Measurements from ENCODE around the gene RNF207. TPM values are rescaled to one million over a fixed set of nuclear protein-coding genes. Genes with fewer than 3 reads are reported as not detected.

RNF207 gene
- total RNA-seq, 2 donors from 2014 or later: 1.5 to 20.6 TPM

DNA sequence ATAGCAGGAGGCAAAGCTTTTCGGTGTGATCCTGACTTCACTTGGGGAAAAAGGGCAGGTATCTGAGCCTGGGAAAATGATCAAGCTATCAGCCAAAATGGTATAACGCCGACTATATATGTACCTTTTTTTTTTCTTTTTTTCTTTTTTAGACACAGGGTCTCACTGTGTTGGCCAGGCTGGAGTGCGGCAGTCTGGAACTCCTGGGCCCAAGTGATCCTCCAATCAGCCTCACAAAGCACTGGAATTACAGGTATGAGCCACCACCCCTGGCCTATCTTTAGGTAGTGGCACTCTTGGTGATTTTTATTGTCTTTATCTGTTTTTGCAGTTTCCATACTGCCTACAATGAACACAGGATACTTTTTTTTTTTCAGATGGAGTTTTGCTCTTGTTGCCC lies 31.2 kb downstream of the RNF207 start:
- peaks cover 12 to 24% of the 10 kb centered on the region in 2 donors for H3K36me3 Mint-ChIP-seq
- no peak overlapping the region for H3K27ac Mint-ChIP-seq
- DNase-seq (ENCODE audit: low spot score in 2 of 2) (no peak), ATAC-seq (no peak)
- H3K9me3 Mint-ChIP-seq: no peaks in the 10 kb centered on the region

DNA sequence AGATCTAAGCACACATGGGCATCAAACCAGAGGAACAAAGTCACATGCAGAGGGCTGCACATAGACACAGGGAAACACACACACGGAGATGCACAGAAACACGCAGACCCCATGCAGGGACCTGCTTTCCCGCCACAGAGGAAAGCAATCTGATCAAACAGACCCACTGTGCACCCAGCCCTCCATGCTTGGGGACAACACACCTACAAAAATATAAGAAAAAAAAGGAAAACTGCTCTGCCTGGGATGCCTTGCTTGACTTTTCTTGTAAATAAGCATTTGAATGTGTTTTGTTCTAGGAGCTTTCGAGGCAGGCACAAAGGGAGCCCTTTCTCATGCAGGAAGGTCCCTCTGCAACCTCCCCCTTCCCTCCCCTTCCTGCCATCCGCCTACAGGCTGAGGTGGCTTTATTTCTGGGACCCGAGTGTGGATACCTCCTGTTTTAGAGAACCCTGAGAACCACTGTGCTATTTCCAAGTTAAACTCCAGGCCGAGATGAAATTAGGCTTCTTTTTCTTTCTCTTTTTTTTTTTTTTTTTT lies 33.4 kb downstream of the RNF207 start:
- ATAC-seq (no peak), DNase-seq (ENCODE audit: low spot score in 2 of 2) (no peak)
- Mint-ChIP-seq H3K36me3 (peaks cover 6 to 18% of the 10 kb centered on the region in 2 donors), H3K27ac (peak overlapping the region in 1 of 2 donors; percentile 83), H3K9me3 (no peaks in the 10 kb centered on the region)

DNA sequence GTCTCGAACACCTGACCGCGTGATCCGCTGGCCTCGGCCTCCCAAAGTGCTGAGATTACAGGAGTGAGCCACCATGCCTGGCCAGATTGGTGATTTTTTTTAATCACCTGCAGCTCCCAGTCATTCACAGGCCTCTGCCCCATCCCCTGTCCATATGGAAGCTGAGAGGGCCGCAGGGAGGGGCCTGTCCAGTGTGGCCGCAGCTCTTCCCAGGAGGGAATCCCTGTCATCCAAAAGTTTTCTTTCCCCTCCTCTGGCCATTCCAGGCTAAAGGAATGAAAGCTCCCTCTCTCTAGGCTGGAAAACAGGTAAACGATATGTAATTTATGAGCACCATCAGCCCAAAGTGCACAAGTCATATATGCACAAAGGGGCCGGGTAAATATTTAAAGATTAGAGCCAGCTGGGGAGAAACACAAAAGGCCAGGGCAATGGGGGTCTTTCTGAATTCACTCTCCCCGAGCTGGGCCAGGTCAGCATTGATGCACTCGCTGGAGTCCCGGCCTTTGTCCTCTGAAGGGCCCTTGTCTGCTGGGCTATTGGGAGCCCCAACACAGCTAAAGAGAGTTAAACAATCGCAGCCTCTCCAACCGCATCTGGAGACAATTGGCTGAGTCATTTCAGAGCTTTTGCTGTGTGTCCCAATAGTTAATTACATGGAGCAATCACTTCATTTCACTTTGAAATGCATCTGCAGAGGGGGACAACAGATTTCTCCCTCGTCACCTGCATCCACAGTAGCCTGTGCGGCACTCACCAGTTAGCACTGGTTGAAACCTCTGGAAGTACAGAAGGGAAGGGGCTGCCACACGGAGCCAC lies 34.2 kb downstream of the RNF207 start:
- ATAC-seq (no peak), DNase-seq (ENCODE audit: low spot score in 2 of 2) (no peak)
- Mint-ChIP-seq H3K36me3 (peaks cover 6 to 10% of the 10 kb centered on the region in 2 donors), H3K27ac (no peak overlapping the region), H3K9me3 (no peaks in the 10 kb centered on the region)

DNA sequence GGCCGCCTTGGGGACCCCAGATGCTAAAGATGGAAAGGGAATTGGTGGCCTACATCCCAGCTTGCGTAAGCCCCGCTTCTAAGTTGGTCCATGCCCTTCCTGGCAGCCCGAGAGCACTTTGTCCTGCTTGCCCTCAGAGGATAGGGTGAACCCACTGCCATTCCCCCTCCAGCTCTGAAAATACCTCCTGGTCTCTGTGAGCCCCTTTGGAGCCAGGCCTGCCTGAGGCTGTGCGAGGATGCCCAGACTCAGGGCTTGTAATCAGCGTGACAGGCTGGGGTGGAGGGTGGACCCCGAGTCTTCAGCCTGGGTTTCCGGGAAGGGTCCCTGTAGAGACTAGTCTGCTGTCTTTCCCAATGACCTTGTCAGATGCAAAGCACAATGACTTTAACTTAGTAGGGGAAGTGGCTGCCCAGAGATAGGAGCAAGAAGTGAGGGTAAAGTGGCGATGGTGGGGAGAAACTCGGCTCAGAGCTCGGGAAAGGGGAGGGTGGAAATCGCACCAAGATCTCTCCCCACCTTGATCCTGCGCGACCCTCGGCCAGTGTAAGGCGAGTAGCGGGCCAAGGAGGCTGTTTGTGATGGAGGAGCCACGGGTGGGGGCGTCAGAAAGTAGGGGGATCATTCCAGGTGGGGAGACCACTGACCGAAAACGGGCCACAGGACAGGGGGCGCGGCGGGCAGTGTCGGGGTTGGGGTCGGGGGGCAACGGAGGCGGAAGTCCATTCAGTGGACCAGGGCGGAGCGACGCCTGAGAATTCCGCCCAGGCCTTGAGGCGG lies 35.4 kb downstream of the RNF207 start:
- H3K27ac Mint-ChIP-seq: no peak overlapping the region

DNA sequence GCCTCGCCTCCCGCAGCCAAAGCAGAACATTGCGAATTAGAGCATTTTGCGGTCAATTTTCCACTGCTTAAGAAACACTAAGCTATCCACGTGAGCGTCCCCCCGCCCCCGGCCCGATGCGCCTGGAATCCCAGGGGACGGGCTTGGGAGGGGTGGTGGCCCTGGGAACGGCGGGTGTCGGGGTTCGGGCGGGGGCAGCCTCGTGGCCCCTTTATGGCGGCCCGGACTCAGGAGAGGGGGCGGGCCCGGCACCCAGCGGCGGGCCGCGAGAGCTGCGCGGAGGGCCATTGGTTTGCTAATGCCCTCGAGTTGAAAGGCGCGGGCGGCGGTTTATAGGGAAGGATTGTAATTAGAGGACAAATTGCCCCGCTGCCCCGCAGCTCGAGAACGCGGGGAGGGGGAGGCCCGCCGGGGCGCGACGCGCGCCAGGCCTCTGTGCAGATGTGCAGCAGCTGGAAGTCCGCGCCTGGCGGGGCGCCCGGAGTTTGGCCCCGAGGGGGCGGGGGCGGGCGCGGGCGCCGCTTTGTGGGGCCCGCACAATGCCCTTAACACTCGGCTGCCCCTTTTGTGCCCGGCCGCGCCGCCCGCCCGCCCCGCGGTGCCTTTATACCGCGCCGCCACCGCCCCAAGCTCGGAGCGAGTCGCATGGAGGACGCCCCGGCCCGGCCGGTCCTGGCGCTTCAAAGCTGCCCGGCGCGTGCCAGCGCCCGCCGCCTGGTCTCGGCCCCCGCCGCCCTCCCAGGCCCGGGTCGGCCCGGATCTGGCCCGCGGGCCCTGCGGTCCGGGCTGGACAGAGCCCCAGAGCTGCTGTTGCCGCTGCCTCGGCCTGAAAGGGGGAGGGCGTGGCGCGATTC lies 36.2 kb downstream of the RNF207 start:
- peaks cover 6% of the 10 kb centered on the region in 2 donors for H3K36me3 Mint-ChIP-seq
- H3K9me3 Mint-ChIP-seq: no peaks in the 10 kb centered on the region
- DNase-seq (ENCODE audit: low spot score in 2 of 2) (no peak), ATAC-seq (no peak)
- H3K27ac Mint-ChIP-seq: no peak overlapping the region

More for the DNA sequence above, 35.4 kb downstream of the RNF207 start:
- H3K9me3 Mint-ChIP-seq: no peaks in the 10 kb centered on the region
- no peak for ATAC-seq
- H3K36me3 Mint-ChIP-seq: peaks cover 6% of the 10 kb centered on the region in 2 donors
- DNase-seq (ENCODE audit: low spot score in 2 of 2): no peak

DNA sequence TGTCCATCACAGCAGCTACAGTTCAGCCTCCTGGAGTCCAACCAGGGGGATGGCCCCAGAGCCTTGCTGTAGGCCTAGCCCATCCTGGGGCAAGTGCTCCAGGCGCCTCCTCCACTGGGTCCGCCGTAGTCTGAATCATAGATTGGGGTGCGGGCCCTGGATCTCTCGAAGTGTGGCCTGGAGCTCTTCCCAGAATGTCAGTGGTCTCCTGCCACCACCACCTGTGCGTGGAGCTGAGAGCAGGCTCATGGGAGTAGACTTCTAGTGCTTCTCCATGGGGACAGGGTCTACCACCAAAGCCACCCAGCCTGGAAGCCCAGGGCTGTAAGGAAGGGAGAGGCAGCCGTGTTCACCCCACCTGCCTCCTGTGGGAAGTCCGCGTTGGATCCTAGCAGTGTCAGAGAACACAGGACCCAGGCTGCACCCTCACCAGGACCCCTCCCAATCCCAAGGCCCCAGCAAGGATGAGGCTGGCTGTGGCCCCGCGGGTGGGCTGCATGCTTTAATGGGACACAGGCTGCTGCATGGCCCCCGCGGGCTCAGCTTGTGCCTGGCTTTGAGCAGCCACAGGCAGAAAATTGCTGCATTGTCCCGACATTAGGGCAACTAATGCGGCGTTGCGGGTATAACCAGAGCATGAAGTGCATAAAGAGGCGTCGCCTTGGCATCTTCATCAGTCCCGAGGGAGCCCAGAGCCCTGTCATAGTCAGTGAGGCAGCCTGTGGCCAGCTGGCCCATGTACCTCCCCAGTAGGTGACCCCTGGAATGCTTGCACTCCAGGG lies 37.3 kb downstream of the RNF207 start:
- no peaks in the 10 kb centered on the region for H3K9me3 Mint-ChIP-seq
- DNase-seq (ENCODE audit: low spot score in 2 of 2) (no peak), ATAC-seq (no peak)
- peaks cover 6% of the 10 kb centered on the region in 2 donors for H3K36me3 Mint-ChIP-seq
- no peak overlapping the region for H3K27ac Mint-ChIP-seq

DNA sequence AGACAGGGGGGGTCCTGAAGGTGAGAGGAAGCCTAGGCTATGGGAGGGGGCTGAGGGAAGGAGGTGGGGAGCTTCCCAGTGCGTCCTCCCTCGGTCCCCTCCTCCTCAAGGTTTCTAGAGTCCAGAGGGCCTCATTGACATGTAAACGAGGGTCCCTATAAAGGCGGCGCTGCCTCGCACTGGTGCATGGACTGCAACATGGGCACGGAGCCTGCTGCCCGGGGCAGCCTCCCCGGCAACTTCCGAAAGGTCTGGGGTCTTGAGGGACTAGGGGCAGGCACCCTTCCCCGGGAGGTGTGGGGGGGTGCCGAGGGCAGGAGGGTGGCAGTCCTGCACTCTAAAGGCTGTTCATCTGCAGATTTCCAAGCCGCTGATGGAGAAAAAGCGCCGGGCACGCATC lies 38.1 kb downstream of the RNF207 start, which contains the start of gene HES3:
HES3 (plus strand) TSS at position 187 of the 400 bp plus-strand sequence; CDS start at position 374, 187 bp downstream.
- Mint-ChIP-seq H3K36me3 (peaks cover 6% of the 10 kb centered on the region in 2 donors), H3K27ac (no peak within 1 kb of the TSS), H3K9me3 (no peaks in the 10 kb centered on the region)
- DNase-seq (ENCODE audit: low spot score in 2 of 2) (no peak), ATAC-seq (no peak)

DNA sequence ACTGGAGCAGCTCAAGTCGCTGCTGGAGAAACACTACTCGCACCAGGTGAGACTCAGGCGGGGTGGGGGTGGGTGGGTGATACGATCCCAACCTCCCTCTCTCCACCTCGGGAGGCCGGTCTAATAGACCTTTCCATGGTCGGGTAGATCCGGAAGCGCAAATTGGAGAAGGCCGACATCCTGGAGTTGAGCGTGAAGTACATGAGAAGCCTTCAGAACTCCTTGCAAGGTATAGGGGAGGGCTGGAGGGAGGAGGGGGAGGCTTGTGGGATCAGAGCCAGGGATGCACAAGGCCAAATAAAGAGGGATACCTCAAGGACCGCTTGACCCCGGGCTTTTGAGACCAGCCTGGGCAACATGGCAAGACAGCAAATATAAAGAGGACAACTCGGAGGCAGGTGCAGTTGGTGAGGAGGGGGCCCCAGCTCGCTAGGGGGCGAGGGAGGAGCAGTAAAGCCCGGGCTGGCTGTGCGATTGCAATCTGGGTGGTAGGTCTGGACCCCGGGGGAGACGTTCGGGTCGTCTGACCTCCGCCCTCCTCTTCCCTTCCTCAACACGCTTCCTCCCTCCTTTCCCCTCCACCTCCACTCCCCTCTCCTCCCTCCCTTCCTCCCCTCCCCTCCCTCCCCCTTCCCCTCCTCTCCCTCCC lies 38.6 kb downstream of the RNF207 start:
- no peak for DNase-seq (ENCODE audit: low spot score in 2 of 2)
- no peak for ATAC-seq
- Mint-ChIP-seq H3K9me3 (no peaks in the 10 kb centered on the region), H3K27ac (no peak overlapping the region), H3K36me3 (peaks cover 6% of the 10 kb centered on the region in 2 donors)

DNA sequence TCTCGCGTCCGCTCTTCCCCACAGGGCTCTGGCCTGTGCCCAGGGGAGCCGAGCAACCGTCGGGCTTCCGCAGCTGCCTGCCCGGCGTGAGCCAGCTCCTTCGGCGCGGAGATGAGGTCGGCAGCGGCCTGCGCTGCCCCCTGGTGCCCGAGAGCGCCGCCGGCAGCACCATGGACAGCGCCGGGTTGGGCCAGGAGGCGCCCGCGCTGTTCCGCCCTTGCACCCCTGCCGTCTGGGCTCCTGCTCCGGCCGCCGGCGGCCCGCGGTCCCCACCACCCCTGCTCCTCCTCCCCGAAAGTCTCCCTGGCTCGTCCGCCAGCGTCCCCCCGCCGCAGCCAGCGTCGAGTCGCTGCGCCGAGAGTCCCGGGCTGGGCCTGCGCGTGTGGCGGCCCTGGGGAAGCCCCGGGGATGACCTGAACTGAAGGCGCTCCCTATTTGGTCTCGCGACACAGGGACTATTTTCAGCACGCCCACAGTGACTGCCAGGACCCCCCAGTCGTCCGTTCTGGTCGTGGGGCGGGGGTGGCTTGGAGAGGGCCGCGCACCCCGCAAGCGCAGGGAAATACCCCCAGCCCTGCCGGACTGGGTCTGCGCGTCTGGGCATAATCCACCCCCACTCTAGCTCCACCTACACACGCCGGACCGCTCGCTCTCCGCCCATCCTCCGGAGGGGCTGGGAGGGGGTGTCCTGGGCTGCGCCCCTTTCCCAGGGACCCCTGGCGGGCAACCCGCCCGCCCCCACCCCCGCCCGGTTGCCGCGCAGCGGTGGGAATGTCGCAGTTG lies 39.4 kb downstream of the RNF207 start:
- peak; percentile 79 to 87 for ATAC-seq
- H3K27ac Mint-ChIP-seq: no peak overlapping the region

DNA sequence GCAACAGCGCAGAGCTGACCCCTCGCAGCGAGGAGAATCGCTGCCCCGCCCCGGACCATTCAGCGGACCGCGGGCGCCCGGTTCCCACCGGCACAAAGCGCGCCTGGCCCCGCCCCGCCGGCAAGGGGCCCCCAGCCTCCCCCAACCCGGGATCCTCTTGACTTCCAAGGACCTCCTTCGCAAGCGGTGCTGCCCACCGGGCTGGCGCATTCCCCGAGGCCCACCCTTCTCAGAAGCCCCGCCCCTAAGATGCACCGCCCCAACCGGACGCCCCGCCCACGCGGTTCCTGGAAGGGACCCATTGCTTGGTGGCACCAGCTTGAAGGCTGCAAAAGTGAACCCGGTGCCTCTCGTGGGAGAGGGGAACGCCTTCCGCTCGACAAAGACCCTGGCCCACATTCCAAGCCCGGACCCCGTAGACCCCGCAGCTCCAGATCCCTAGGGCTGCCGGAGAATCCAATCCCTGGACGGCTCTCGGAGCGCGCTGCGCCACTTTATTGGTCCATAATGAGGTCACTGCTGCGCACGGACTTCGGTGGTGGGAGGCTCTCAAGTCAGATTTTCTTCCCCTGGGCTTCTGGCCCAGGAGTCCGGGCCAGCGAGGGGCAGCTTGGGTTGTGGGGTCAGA lies 40.1 kb downstream of the RNF207 start:
- ATAC-seq (peak in 1 of 2 donors; percentile 30), DNase-seq (ENCODE audit: low spot score in 2 of 2) (peak in 1 of 2 donors; percentile 64)
- peaks cover 6% of the 10 kb centered on the region in 2 donors for H3K36me3 Mint-ChIP-seq
- no peaks in the 10 kb centered on the region for H3K9me3 Mint-ChIP-seq
- no peak overlapping the region for H3K27ac Mint-ChIP-seq

More for the DNA sequence above, 39.4 kb downstream of the RNF207 start:
- DNase-seq (ENCODE audit: low spot score in 2 of 2): peak; percentile 74 to 89
- H3K36me3 Mint-ChIP-seq: peaks cover 6% of the 10 kb centered on the region in 2 donors
- H3K9me3 Mint-ChIP-seq: no peaks in the 10 kb centered on the region

DNA sequence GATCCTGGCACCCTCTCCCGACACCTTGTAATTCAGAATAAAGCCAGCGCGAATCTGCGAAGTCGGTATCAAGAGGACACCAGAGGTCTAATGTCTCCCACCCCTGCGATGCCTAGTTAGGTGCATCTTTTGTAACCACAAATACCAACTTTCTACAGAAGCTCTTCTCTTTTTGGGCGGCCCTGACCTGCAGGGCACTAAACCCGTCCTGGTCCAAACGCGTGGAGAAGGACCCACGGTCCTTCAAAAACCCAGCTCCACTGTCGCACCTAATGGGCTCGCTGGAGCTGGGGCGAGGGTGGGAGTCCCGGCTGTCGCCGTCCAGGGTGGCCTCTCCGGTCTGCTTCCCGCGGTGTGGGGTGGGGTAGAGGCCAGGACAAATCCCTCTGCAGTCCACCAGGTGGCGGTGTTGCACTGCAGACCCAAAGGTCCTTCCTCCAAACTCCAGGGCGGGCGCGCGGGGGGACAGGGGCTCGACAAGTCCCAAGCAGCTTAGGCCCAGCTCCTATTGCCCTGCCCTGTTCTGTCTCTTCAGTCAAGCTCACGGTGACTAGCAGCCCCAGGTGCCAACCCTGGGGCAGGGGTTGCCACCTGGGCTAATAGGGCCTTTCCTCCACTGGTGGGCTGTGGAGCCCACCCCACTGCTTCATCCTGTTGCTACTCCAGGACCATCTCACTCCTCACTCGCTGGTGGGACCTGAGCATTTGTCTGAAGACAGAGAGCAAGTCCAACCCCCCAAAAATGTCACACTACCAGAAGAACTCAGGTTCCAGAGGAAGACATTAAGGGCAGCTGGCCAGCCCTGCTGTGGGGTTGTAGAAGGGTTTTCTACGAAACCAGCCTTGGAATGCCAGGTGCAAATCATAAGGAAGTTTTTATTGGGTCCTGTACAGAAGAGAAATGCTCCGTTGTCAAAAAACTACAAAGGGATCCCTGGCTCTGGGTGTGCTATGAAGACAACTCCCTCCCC lies 40.9 kb downstream of the RNF207 start:
- ATAC-seq: peak; percentile 69 to 71
- Mint-ChIP-seq H3K9me3 (no peaks in the 10 kb centered on the region), H3K27ac (no peak overlapping the region), H3K36me3 (no peaks in the 10 kb centered on the region)
- DNase-seq (ENCODE audit: low spot score in 2 of 2): peak in 1 of 2 donors; percentile 85

DNA sequence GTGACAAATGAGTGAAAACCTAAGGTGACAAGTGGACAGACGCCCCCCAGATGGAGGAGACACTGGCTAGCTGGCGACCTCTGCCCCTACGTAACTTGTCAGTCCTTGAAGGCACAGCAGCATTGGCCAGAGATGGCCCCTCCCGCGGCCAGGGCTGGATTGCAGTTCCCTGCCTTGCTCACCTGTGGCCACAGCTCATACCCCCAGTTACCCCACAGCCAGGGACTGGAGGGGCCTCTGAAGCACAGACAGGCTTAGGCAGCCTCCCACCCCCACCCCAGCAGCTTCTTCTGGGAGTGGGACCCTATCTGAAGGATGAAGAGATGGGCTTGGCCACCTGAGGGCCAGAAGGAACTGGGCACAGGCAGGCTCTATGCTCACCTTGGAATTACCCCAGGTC lies 41.7 kb downstream of the RNF207 start:
- H3K27ac Mint-ChIP-seq: no peak overlapping the region
- no peak for DNase-seq (ENCODE audit: low spot score in 2 of 2)
- ATAC-seq: no peak
- no peaks in the 10 kb centered on the region for H3K36me3 Mint-ChIP-seq
- H3K9me3 Mint-ChIP-seq: no peaks in the 10 kb centered on the region

DNA sequence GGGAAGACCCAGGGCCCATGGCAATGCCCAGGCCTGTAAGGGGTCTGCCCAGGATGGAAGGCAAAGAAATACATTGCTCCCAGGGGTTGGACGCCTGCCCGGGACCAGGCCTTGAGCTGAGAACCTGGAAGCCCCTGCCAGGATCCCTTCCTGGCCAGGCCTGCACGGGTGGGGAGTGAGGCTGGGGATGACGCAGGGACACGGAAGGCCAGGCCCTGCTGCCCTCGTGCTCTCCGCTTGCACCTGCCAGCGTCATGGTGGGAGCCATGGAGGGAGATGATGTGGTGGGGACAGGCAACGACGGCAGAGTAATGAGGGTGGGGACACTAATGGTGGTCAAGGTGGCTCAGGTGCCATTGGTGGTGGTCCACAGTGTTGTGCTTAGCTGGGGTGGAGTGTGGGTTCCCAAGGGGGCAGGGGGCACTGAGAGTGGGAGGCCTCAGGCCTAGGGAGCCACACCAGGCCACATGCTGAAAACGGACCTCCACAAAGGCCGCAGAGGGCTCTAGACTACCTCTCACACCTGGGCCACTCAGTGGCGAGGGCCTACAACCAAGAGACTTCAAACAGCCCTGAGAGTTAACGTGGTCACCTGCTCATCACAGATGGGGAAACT lies 42.4 kb downstream of the RNF207 start:
- Mint-ChIP-seq H3K9me3 (no peaks in the 10 kb centered on the region), H3K36me3 (no peaks in the 10 kb centered on the region), H3K27ac (no peak overlapping the region)
- no peak for ATAC-seq
- DNase-seq (ENCODE audit: low spot score in 2 of 2): no peak

Measured in activated naive CD4-positive, alpha-beta T cell treated with anti-CD3 and anti-CD28 coated beads, Interleukin-2, amount 50 U/mL, for 72 hours (primary cell).